HepG2 (cell line): Measurements from ENCODE around the gene GLIS1.

ENCODE experiments used
- ASH2L ChIP-seq: fragments of 300-600, 200-600 bp; sonication (generic); IDR thresholded peaks from 2 replicates; pipeline ENCODE4 v1.7.0; 2017; ENCODE audit warnings: low read depth, mild to moderate bottlenecking, moderate library complexity, mixed read lengths, low read length; ENCODE audit not compliant: insufficient read length
- CREB1 ChIP-seq, 2 experiments: fragments of 450-650 bp in 1 of 2; IDR thresholded peaks; 2 replicates each; pipeline ENCODE4 v1.6.1; 2016 to 2017; ENCODE audit warnings: control low read depth in 1 of 2, mild to moderate bottlenecking in 1 of 2, missing compliant biosample characterization in 1 of 2, missing genetic modification characterization in 1 of 2
- ELF4 ChIP-seq: sonication (generic); formaldehyde crosslinking; IDR thresholded peaks from 2 replicates; pipeline ENCODE4 v1.5.0; 2020; ENCODE audit warnings: missing genetic modification reagents, mild to moderate bottlenecking, moderate library complexity, borderline replicate concordance
- ERF ChIP-seq: IDR thresholded peaks from 2 replicates; pipeline ENCODE4 v1.6.1; 2018; ENCODE audit warnings: missing biosample characterization, missing genetic modification reagents
- EZH2 ChIP-seq: conservative IDR thresholded peaks from 2 replicates; pipeline ENCODE4 v1.6.1; 2012; ENCODE audit warnings: mild to moderate bottlenecking, low read depth, low read length, moderate library complexity
- POLR2AphosphoS5 ChIP-seq: IDR thresholded peaks from 2 replicates; pipeline ENCODE4 v1.6.1; 2012; ENCODE audit warnings: low read depth, low read length
- PPARG ChIP-seq: conservative IDR thresholded peaks from 2 replicates; pipeline ENCODE4 v1.6.1; 2016; ENCODE audit warnings: missing biosample characterization, missing genetic modification reagents
- SMAD3 ChIP-seq: sonication (generic); formaldehyde crosslinking; IDR thresholded peaks from 2 replicates; pipeline ENCODE4 v1.4.0; 2020; ENCODE audit warnings: missing genetic modification reagents
- TF ChIP-seq, protein P1 (sequence below): sonication (generic); formaldehyde crosslinking; IDR thresholded peaks from 2 replicates; pipeline ENCODE4 v1.5.0; 2020; ENCODE audit warnings: mild to moderate bottlenecking, missing genetic modification reagents, moderate library complexity
- TF ChIP-seq, protein P2 (sequence below): sonication (generic); formaldehyde crosslinking; IDR thresholded peaks from 2 replicates; pipeline ENCODE4 v1.5.1; 2020; ENCODE audit warnings: mild to moderate bottlenecking, missing genetic modification reagents, moderate library complexity
- TF ChIP-seq, protein P3 (sequence below): sonication (generic); formaldehyde crosslinking; IDR thresholded peaks from 2 replicates; pipeline ENCODE4 v1.5.0; 2020; ENCODE audit warnings: missing genetic modification reagents
- TF ChIP-seq, protein P4 (sequence below): IDR thresholded peaks from 2 replicates; pipeline ENCODE4 v1.6.1; 2016
- TF ChIP-seq, protein P5 (sequence below): sonication (generic); formaldehyde crosslinking; IDR thresholded peaks from 2 replicates; pipeline ENCODE4 v1.9.0; 2021; ENCODE audit warnings: missing genetic modification reagents, borderline replicate concordance
- TF ChIP-seq, protein P6 (sequence below): sonication (generic); formaldehyde crosslinking; conservative IDR thresholded peaks from 2 replicates; pipeline ENCODE4 v1.4.0; 2020; ENCODE audit warnings: missing genetic modification reagents

DNA sequence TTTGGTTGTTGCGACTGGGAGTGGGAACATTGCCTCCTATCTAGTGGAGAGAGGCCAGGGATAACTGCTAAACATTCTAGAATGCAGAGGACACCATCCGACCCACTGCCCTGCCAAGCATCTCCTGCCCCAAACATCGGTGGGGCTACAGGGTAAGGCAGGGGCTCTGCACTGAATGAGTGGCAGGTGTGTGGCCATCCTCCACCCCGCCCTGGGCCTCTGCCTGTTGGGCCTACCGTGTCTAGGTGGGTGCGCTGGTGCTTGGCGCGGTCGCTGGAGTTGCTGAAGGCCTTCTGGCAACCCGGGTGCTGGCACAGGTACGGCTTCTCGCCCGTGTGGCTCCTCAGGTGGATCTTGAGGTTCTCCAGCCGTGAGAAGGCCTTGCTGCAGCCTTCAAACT is 209.4 kb downstream of the GLIS1 start:
- TF ChIP-seq, protein P1, sequence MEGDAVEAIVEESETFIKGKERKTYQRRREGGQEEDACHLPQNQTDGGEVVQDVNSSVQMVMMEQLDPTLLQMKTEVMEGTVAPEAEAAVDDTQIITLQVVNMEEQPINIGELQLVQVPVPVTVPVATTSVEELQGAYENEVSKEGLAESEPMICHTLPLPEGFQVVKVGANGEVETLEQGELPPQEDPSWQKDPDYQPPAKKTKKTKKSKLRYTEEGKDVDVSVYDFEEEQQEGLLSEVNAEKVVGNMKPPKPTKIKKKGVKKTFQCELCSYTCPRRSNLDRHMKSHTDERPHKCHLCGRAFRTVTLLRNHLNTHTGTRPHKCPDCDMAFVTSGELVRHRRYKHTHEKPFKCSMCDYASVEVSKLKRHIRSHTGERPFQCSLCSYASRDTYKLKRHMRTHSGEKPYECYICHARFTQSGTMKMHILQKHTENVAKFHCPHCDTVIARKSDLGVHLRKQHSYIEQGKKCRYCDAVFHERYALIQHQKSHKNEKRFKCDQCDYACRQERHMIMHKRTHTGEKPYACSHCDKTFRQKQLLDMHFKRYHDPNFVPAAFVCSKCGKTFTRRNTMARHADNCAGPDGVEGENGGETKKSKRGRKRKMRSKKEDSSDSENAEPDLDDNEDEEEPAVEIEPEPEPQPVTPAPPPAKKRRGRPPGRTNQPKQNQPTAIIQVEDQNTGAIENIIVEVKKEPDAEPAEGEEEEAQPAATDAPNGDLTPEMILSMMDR = no peak
- TF ChIP-seq PPARG = no peak
- TF ChIP-seq, protein P2, sequence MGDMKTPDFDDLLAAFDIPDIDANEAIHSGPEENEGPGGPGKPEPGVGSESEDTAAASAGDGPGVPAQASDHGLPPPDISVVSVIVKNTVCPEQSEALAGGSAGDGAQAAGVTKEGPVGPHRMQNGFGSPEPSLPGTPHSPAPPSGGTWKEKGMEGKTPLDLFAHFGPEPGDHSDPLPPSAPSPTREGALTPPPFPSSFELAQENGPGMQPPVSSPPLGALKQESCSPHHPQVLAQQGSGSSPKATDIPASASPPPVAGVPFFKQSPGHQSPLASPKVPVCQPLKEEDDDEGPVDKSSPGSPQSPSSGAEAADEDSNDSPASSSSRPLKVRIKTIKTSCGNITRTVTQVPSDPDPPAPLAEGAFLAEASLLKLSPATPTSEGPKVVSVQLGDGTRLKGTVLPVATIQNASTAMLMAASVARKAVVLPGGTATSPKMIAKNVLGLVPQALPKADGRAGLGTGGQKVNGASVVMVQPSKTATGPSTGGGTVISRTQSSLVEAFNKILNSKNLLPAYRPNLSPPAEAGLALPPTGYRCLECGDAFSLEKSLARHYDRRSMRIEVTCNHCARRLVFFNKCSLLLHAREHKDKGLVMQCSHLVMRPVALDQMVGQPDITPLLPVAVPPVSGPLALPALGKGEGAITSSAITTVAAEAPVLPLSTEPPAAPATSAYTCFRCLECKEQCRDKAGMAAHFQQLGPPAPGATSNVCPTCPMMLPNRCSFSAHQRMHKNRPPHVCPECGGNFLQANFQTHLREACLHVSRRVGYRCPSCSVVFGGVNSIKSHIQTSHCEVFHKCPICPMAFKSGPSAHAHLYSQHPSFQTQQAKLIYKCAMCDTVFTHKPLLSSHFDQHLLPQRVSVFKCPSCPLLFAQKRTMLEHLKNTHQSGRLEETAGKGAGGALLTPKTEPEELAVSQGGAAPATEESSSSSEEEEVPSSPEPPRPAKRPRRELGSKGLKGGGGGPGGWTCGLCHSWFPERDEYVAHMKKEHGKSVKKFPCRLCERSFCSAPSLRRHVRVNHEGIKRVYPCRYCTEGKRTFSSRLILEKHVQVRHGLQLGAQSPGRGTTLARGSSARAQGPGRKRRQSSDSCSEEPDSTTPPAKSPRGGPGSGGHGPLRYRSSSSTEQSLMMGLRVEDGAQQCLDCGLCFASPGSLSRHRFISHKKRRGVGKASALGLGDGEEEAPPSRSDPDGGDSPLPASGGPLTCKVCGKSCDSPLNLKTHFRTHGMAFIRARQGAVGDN = no peak
- TF ChIP-seq POLR2AphosphoS5 = no peak
- TF ChIP-seq EZH2 = no peak
- TF ChIP-seq, protein P3, sequence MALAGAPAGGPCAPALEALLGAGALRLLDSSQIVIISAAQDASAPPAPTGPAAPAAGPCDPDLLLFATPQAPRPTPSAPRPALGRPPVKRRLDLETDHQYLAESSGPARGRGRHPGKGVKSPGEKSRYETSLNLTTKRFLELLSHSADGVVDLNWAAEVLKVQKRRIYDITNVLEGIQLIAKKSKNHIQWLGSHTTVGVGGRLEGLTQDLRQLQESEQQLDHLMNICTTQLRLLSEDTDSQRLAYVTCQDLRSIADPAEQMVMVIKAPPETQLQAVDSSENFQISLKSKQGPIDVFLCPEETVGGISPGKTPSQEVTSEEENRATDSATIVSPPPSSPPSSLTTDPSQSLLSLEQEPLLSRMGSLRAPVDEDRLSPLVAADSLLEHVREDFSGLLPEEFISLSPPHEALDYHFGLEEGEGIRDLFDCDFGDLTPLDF (CRISPR knock-in tag) = no peak
- no peak for TF ChIP-seq ELF4
- TF ChIP-seq ASH2L = no peak
- TF ChIP-seq, protein P4, sequence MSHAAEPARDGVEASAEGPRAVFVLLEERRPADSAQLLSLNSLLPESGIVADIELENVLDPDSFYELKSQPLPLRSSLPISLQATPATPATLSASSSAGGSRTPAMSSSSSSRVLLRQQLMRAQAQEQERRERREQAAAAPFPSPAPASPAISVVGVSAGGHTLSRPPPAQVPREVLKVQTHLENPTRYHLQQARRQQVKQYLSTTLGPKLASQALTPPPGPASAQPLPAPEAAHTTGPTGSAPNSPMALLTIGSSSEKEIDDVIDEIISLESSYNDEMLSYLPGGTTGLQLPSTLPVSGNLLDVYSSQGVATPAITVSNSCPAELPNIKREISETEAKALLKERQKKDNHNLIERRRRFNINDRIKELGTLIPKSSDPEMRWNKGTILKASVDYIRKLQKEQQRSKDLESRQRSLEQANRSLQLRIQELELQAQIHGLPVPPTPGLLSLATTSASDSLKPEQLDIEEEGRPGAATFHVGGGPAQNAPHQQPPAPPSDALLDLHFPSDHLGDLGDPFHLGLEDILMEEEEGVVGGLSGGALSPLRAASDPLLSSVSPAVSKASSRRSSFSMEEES (CRISPR knock-in tag) = no peak
- TF ChIP-seq SMAD3 (CRISPR knock-in tag) = no peak
- no peak for TF ChIP-seq CREB1 (IDR thresholded peaks at IDR 0.05)
- no peak for TF ChIP-seq CREB1 (CRISPR knock-in tag; IDR thresholded peaks at IDR 0.05)
- no peak for TF ChIP-seq ERF (CRISPR knock-in tag)
- TF ChIP-seq, protein P5, sequence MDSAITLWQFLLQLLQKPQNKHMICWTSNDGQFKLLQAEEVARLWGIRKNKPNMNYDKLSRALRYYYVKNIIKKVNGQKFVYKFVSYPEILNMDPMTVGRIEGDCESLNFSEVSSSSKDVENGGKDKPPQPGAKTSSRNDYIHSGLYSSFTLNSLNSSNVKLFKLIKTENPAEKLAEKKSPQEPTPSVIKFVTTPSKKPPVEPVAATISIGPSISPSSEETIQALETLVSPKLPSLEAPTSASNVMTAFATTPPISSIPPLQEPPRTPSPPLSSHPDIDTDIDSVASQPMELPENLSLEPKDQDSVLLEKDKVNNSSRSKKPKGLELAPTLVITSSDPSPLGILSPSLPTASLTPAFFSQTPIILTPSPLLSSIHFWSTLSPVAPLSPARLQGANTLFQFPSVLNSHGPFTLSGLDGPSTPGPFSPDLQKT (CRISPR knock-in tag) = no peak
- TF ChIP-seq, protein P6, sequence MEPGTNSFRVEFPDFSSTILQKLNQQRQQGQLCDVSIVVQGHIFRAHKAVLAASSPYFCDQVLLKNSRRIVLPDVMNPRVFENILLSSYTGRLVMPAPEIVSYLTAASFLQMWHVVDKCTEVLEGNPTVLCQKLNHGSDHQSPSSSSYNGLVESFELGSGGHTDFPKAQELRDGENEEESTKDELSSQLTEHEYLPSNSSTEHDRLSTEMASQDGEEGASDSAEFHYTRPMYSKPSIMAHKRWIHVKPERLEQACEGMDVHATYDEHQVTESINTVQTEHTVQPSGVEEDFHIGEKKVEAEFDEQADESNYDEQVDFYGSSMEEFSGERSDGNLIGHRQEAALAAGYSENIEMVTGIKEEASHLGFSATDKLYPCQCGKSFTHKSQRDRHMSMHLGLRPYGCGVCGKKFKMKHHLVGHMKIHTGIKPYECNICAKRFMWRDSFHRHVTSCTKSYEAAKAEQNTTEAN = no peak
